HEK293T (cell line): ENCODE measurements around the gene STRADA.

Experiments
- CTCF ChIA-PET: fragments of 350-600 bp; formaldehyde crosslinking; extraction: SDS; loops from one replicate; lab custom pipeline; 2021; ENCODE audit warnings: antibody characterized with exemption, inconsistent platforms; lab: Yijun Ruan, JAX
- POLR2A ChIA-PET: fragments of 350-600 bp; formaldehyde crosslinking; extraction: SDS; loops from one replicate; lab custom pipeline; 2020; ENCODE audit warnings: antibody characterized with exemption, inconsistent platforms; lab: Yijun Ruan, JAX
- DNase-seq: peaks from one replicate; pipeline ENCODE4 v3.0.0; 2012; ENCODE audit warnings: mixed read lengths; ENCODE audit errors: extremely low spot score
- ARNT ChIP-seq: fragments of 450-650 bp; IDR thresholded peaks from 2 replicates; pipeline ENCODE4 v1.6.1; 2017; ENCODE audit warnings: mild to moderate bottlenecking
- BHLHE40 ChIP-seq: fragments of 450-650 bp; IDR thresholded peaks from 2 replicates; pipeline ENCODE4 v1.6.1; 2016; ENCODE audit warnings: mild to moderate bottlenecking, moderate library complexity, borderline replicate concordance
- CTBP1 ChIP-seq: fragments of 450-650 bp; IDR thresholded peaks from 2 replicates; pipeline ENCODE4 v1.6.1; 2016; ENCODE audit warnings: borderline replicate concordance
- ELF4 ChIP-seq: fragments of 450-650 bp; IDR thresholded peaks from 2 replicates; pipeline ENCODE4 v1.6.1; 2017; ENCODE audit warnings: antibody characterized with exemption
- FOXA1 ChIP-seq: fragments of 450-650 bp; IDR thresholded peaks from 2 replicates; pipeline ENCODE4 v1.6.1; 2016; ENCODE audit warnings: mild to moderate bottlenecking
- FOXK2 ChIP-seq: fragments of 450-650 bp; IDR thresholded peaks from 2 replicates; pipeline ENCODE4 v1.6.1; 2016; ENCODE audit warnings: mild to moderate bottlenecking
- FOXM1 ChIP-seq: fragments of 450-650 bp; IDR thresholded peaks from 2 replicates; pipeline ENCODE4 v1.6.1; 2017; ENCODE audit warnings: mild to moderate bottlenecking, borderline replicate concordance
- HDGF ChIP-seq: fragments of 450-650 bp; IDR thresholded peaks from 2 replicates; pipeline ENCODE4 v1.6.1; 2017; ENCODE audit warnings: antibody characterized with exemption, borderline replicate concordance
- L3MBTL2 ChIP-seq: fragments of 450-650 bp; conservative IDR thresholded peaks from 2 replicates; pipeline ENCODE4 v1.6.1; 2016; ENCODE audit warnings: mild to moderate bottlenecking
- LEF1 ChIP-seq: fragments of 450-650 bp; IDR thresholded peaks from 2 replicates; pipeline ENCODE4 v1.6.1; 2017; ENCODE audit warnings: mild to moderate bottlenecking, borderline replicate concordance
- NFRKB ChIP-seq: fragments of 450-650 bp; IDR thresholded peaks from 2 replicates; pipeline ENCODE4 v1.6.1; 2016; ENCODE audit warnings: mild to moderate bottlenecking, moderate library complexity
- SP1 ChIP-seq: fragments of 450-650 bp; IDR thresholded peaks from 2 replicates; pipeline ENCODE4 v1.6.1; 2017
- SUZ12 ChIP-seq: fragments of 450-650 bp; IDR thresholded peaks from 2 replicates; pipeline ENCODE4 v1.6.1; 2016; ENCODE audit warnings: mild to moderate bottlenecking
- TARDBP ChIP-seq: fragments of 450-650 bp; IDR thresholded peaks from 2 replicates; pipeline ENCODE4 v1.6.1; 2016
- ZNF384 ChIP-seq: fragments of 450-650 bp; IDR thresholded peaks from 2 replicates; pipeline ENCODE4 v1.6.1; 2016
- TF ChIP-seq, protein P1 (sequence below): fragments of 450-650 bp; IDR thresholded peaks from 2 replicates; pipeline ENCODE4 v1.6.1; 2016

STRADA gene

DNA sequence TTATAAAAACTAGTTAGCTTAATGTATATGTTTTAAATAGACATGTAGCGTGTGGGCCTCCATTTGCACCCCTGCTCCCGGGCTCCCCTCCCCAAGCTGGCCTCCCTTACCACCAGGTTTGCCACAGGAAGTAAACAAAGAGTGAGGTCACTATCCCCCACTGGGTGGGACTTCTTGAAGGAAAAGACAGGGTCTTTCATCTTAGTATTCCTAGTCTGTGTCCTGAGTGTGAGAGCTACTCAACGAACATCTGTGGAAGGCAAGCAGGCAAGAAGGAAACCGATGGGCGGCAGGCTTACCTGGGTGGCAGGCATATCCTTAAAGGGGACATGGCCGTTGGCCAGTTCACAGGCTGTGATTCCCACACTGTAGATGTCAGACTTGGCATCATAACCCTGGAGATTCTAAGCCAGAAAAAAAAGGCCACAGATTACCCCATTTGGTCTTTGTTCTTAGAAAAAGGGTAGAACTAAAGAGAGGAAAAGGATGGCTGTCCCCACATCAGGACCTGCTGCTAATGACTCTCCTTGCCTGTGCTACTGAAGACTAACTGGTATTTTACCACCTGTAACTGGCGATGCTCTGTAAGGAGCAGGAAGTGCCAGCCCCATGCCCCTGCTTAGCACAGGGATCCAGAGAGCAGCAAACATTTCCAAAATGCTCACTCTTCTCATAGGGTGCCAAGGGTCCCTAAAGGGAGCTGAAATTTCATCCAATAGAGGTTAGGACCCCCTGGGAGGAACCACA is 35.1 kb downstream of the STRADA start:
- ChIA-PET POLR2A (interaction anchor here (0.9 kb wide), 1 partner anchor 8 kb away, joined by 4 read pairs; no protein-coding TSS in a partner anchor), CTCF (interaction anchor here (0.8 kb wide), 1 partner anchor 135 kb away, joined by 4 read pairs; no protein-coding TSS in a partner anchor)
- no peak for TF ChIP-seq TARDBP
- no peak for TF ChIP-seq L3MBTL2
- no peak for TF ChIP-seq FOXM1
- no peak for DNase-seq

DNA sequence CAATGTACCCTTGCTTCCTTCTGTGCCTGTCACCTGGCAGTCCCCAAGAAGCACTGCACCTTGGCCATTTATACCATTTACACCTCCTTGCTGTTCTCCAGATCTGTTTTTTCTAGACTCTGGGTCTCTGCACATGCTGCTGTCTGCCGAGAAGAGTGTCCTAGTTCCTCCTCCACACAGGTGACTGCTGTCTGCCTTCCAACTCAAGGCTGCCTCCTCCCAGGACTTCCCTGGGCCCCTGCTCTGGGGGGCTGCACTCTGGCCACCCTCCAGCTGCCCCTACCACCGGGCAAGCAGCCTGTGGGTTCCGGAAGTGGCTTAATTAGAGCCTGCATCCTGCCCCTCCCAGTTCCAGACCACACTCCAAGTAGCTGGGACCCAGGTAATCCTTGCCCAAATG is 35.9 kb downstream of the STRADA start:
- CTCF ChIA-PET, result interaction anchor here (0.8 kb wide), 1 partner anchor 136 kb away, joined by 4 read pairs; no protein-coding TSS in a partner anchor
- no peak for TF ChIP-seq HDGF
- no peak for TF ChIP-seq ARNT
- no peak for TF ChIP-seq FOXA1
- no peak for TF ChIP-seq LEF1
- TF ChIP-seq ELF4, result no peak
- DNase-seq, result no peak
- POLR2A ChIA-PET, result interaction anchor here (0.9 kb wide), 1 partner anchor 9 kb away, joined by 4 read pairs; no protein-coding TSS in a partner anchor

DNA sequence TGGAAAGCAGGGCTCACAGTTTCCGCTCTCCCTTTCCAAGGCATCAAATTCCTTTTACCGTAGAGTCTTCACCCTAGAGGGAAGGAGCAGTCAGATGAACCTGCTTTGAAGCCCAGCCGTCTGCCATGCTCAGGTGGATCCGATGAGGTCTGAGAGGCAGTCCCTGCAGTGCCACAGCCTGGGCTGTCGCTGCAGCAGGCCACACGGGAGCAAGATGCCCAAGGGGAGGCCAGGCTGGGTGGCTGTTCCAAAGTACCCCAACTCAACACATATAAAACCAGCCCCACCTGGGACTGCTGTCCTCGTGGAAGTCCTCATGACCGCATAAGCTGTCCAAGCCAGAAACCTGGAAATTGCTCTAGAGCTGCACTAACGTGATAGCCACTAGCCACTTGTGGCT is 36.8 kb downstream of the STRADA start:
- no peak for DNase-seq
- ChIA-PET CTCF (interaction anchor here (0.6 kb wide), 1 partner anchor 10 kb away, joined by 3 read pairs; no protein-coding TSS in a partner anchor), POLR2A (no interaction called here)
- TF ChIP-seq HDGF (no peak), FOXM1 (no peak), SUZ12 (no peak), SP1 (no peak), TARDBP (no peak), ARNT (no peak), ZNF384 (no peak), FOXA1 (no peak), L3MBTL2 (no peak), CTBP1 (no peak), BHLHE40 (no peak), FOXK2 (no peak), ELF4 (no peak), LEF1 (no peak), NFRKB (no peak)
- TF ChIP-seq, protein P1, sequence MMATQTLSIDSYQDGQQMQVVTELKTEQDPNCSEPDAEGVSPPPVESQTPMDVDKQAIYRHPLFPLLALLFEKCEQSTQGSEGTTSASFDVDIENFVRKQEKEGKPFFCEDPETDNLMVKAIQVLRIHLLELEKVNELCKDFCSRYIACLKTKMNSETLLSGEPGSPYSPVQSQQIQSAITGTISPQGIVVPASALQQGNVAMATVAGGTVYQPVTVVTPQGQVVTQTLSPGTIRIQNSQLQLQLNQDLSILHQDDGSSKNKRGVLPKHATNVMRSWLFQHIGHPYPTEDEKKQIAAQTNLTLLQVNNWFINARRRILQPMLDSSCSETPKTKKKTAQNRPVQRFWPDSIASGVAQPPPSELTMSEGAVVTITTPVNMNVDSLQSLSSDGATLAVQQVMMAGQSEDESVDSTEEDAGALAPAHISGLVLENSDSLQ, result no peak

DNA sequence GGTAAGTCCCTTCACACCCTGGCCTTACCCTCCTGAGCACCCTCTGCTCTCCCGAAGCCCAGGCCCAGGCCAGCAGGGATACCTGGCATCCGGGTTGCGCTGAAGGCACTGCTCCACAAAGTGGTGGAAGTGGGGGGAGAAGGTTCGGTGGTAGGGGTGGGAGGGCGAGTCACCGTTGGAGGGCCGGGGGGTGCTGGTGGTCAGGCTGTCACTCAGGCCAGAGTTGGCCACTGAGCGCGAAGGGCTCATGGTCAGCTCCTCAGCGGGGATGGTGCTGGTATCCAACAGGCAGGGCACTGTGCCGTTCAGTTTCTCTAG is 37.4 kb downstream of the STRADA start:
- CTCF ChIA-PET, result no interaction called here
- TF ChIP-seq ZNF384, result no peak
- no peak for TF ChIP-seq BHLHE40
- no peak for TF ChIP-seq ARNT
- TF ChIP-seq FOXK2, result no peak
- TF ChIP-seq CTBP1, result no peak
- TF ChIP-seq, protein P1, result no peak
- no peak for TF ChIP-seq SP1
- no peak for TF ChIP-seq FOXA1
- TF ChIP-seq FOXM1, result no peak
- no peak for TF ChIP-seq LEF1
- no peak for TF ChIP-seq L3MBTL2
- no peak for TF ChIP-seq TARDBP
- no peak for TF ChIP-seq HDGF
- no peak for TF ChIP-seq SUZ12
- DNase-seq, result no peak
- POLR2A ChIA-PET, result interaction anchor here (1.2 to 1.3 kb wide), 2 partner anchors 70 to 82 kb away, joined by 3 read pairs; partner anchors contain the start of genes CCDC47, DDX42 and MAP3K3

DNA sequence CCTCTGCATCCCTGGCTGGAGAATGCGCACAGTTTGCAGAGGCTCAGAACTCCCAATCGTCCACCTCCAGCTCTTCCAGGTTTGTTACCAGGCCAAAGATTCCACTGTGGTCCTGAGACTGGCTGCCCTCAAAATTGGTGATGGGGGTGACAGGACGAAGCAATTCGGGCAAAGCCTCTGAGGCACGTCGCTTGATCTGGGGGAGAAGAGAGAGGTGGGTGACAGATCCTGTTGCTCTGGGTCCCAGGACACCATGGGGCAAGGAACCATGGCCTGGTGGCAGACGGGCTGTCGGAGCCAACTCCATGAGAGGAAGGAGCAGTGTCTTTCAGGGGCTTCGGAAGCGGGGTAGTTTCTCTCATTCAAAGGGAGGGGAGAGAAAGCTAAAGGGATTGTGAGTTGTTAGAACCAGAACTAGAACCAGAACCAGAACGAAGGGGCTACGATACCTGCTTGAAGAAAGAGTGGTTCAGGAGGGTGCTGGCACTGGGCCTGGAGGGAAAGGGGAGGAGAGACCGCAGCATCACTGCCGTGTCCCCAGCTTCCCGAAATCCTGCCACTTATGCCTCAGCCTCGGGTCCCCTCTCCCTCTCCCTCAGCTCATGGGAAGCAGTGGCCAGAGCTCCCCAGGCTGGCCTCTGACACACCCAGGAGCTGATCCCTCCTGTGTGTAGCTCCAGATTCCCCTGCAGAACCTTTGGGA is 37.9 kb downstream of the STRADA start:
- ChIA-PET POLR2A (interaction anchor here (1.2 to 1.4 kb wide), 3 partner anchors 37 to 82 kb away, joined by 3 to 4 read pairs (median 3); partner anchors contain the start of genes CCDC47, DDX42 and MAP3K3), CTCF (no interaction called here)
- DNase-seq, result no peak
- no peak for TF ChIP-seq ELF4
- TF ChIP-seq, protein P1, result no peak
- TF ChIP-seq ZNF384, result no peak
- no peak for TF ChIP-seq LEF1
- TF ChIP-seq ARNT, result no peak
- TF ChIP-seq SP1, result no peak
- no peak for TF ChIP-seq FOXM1
- no peak for TF ChIP-seq BHLHE40
- TF ChIP-seq L3MBTL2, result no peak
- TF ChIP-seq HDGF, result no peak
- no peak for TF ChIP-seq FOXA1
